GM23338 (cell line): ENCODE data around the gene MMD. TPM values are rescaled to one million over a fixed set of nuclear protein-coding genes. Genes with fewer than 3 reads are reported as not detected.

Experiments used
- ATAC-seq: fragments of 200-7000 bp; cut with Tn5 transposase; 3 replicates; pipeline ENCODE4 v1.9.1; 2020
- DNase-seq: peaks from one replicate; pipeline ENCODE4 v3.0.0-alpha.2; 2015; ENCODE audit warnings: low spot score
- H2AFZ ChIP-seq: fragments of 200-600 bp; sonication (generic); 2 replicates; pipeline ENCODE4 v1.8.0; 2016; ENCODE audit warnings: antibody characterized with exemption, mild to moderate bottlenecking, moderate library complexity
- H3F3A ChIP-seq: fragments of 200-600 bp; sonication (generic); replicated peaks from 2 replicates; pipeline ENCODE4 v1.8.0; 2017; ENCODE audit warnings: antibody characterized with exemption, mixed run types, low read depth
- H3K27ac ChIP-seq: fragments of 200-600 bp; sonication (generic); 2 replicates; pipeline ENCODE4 v1.6.1; 2016; ENCODE audit warnings: low read depth
- H3K27me3 ChIP-seq: fragments of 200-600 bp; sonication (generic); 2 replicates; pipeline ENCODE4 v1.8.0; 2016; ENCODE audit warnings: mild to moderate bottlenecking, mixed run types, moderate library complexity; ENCODE audit not compliant: insufficient read depth
- H3K36me3 ChIP-seq: fragments of 200-600 bp; sonication (generic); 2 replicates; pipeline ENCODE4 v1.8.0; 2016; ENCODE audit warnings: mild to moderate bottlenecking; ENCODE audit not compliant: insufficient read depth
- H3K4me1 ChIP-seq: fragments of 200-600 bp; sonication (generic); 2 replicates; pipeline ENCODE4 v1.8.0; 2016; ENCODE audit warnings: mild to moderate bottlenecking, moderate library complexity; ENCODE audit not compliant: insufficient read depth
- H3K4me2 ChIP-seq: fragments of 200-600 bp; sonication (generic); 2 replicates; pipeline ENCODE4 v1.7.1; 2017; ENCODE audit warnings: mixed run types
- H3K4me3 ChIP-seq: fragments of 200-600 bp; sonication (generic); 2 replicates; pipeline ENCODE4 v1.6.1; 2016; ENCODE audit warnings: mixed run types
- H3K79me2 ChIP-seq: fragments of 200-600 bp; sonication (generic); replicated peaks from 2 replicates; pipeline ENCODE4 v1.8.0; 2017; ENCODE audit warnings: mild to moderate bottlenecking; ENCODE audit not compliant: insufficient read depth
- H3K9me2 ChIP-seq: fragments of 200-600 bp; sonication (generic); 2 replicates; pipeline ENCODE4 v1.8.0; 2017; ENCODE audit not compliant: insufficient read depth
- H4K20me1 ChIP-seq: fragments of 200-600 bp; sonication (generic); replicated peaks from 2 replicates; pipeline ENCODE4 v1.8.0; 2017; ENCODE audit warnings: mild to moderate bottlenecking; ENCODE audit not compliant: insufficient read depth
- H3K27ac Mint-ChIP-seq: 2 replicates; pipeline ENCODE4 v1.8.0; 2020; ENCODE audit warnings: inconsistent platforms, mild to moderate bottlenecking, moderate library complexity, mixed read lengths
- H3K27me3 Mint-ChIP-seq: 3 replicates; pipeline ENCODE4 v1.8.0; 2022; ENCODE audit warnings: low read depth, mild to moderate bottlenecking, moderate library complexity, mixed read lengths, inconsistent platforms; ENCODE audit not compliant: insufficient read depth, poor library complexity
- H3K36me3 Mint-ChIP-seq: 3 replicates; pipeline ENCODE4 v1.8.0; 2021; ENCODE audit warnings: low read depth, mild to moderate bottlenecking, inconsistent platforms, moderate library complexity, mixed read lengths
- H3K4me1 Mint-ChIP-seq: 3 replicates; pipeline ENCODE4 v1.8.0; 2020; ENCODE audit warnings: mild to moderate bottlenecking, inconsistent platforms, mixed read lengths
- H3K4me3 Mint-ChIP-seq: 3 replicates; pipeline ENCODE4 v1.8.0; 2021; ENCODE audit warnings: moderate library complexity, mild to moderate bottlenecking, inconsistent platforms, mixed read lengths
- H3K9me3 Mint-ChIP-seq: 3 replicates; pipeline ENCODE4 v1.8.0; 2020; ENCODE audit warnings: moderate library complexity, mild to moderate bottlenecking, inconsistent platforms, mixed read lengths
- CREB1 ChIP-seq: fragments of 250-450 bp; sonication (Bioruptor Pico); IDR thresholded peaks from 2 replicates; pipeline ENCODE4 v1.5.0; 2020; ENCODE audit warnings: low read depth, mild to moderate bottlenecking, moderate library complexity
- CTCF ChIP-seq, 2 experiments: fragments of 200-600 bp in 1 of 2; sonication (generic) in 1 of 2; conservative IDR thresholded peaks; 2 replicates each; pipeline versions ENCODE4 v1.5.1 to v1.6.1; 2016 to 2017; ENCODE audit warnings: antibody characterized with exemption in 2 of 2, low read depth in 2 of 2, mild to moderate bottlenecking in 2 of 2, moderate library complexity in 1 of 2
- ETS1 ChIP-seq: IDR thresholded peaks from 2 replicates; pipeline ENCODE4 v1.6.1; 2016; ENCODE audit warnings: antibody characterized with exemption
- EZH2 ChIP-seq: fragments of 200-600 bp; sonication (generic); IDR thresholded peaks from one replicate; pipeline ENCODE4 v1.8.0; 2017; ENCODE audit warnings: antibody characterized with exemption, mild to moderate bottlenecking, low read depth; ENCODE audit not compliant: unreplicated experiment
- EZH2phosphoT487 ChIP-seq: fragments of 200-600 bp; sonication (generic); IDR thresholded peaks from one replicate; pipeline ENCODE4 v1.8.1; 2018; ENCODE audit warnings: antibody characterized with exemption; ENCODE audit not compliant: unreplicated experiment
- JUNB ChIP-seq: IDR thresholded peaks from one replicate; pipeline ENCODE4 v1.6.1; 2016; ENCODE audit warnings: antibody characterized with exemption; ENCODE audit not compliant: unreplicated experiment
- NANOG ChIP-seq: IDR thresholded peaks from 2 replicates; pipeline ENCODE4 v1.6.1; 2016; ENCODE audit warnings: antibody characterized with exemption, borderline replicate concordance
- POLR2AphosphoS5 ChIP-seq: IDR thresholded peaks from 2 replicates; pipeline ENCODE4 v1.6.1; 2016; ENCODE audit warnings: antibody characterized with exemption, low read depth
- STAT1 ChIP-seq: IDR thresholded peaks from one replicate; pipeline ENCODE4 v1.6.1; 2016; ENCODE audit warnings: antibody characterized with exemption; ENCODE audit not compliant: unreplicated experiment
- ZNF331 ChIP-seq: fragments of 250-450 bp; sonication (Bioruptor Pico); IDR thresholded peaks from 2 replicates; pipeline ENCODE4 v1.5.0; 2020; ENCODE audit warnings: low read depth, mild to moderate bottlenecking, moderate library complexity
- ZNF462 ChIP-seq: fragments of 250-450 bp; sonication (Bioruptor Pico); IDR thresholded peaks from 2 replicates; pipeline ENCODE4 v1.5.0; 2020; ENCODE audit warnings: mild to moderate bottlenecking, moderate library complexity
- polyA plus RNA-seq: library from polyadenylated mRNA; unstranded; fragments of >200 nt; fragmentation: Nextera tagmentation; extraction: Ambion mirVana; gene quantifications from 2 replicates; pipeline ENCODE4 v1.2.1, GENCODE V29; 2016
- total RNA-seq: library from RNA; depleted of rRNA; stranded (reverse); fragments of >200 nt; shearing (Covaris generic); gene quantifications from 2 replicates; pipeline ENCODE4 v1.2.3, GENCODE V29; 2014
- TF ChIP-seq, protein P1 (sequence below): IDR thresholded peaks from one replicate; pipeline ENCODE4 v1.6.1; 2018; ENCODE audit warnings: antibody characterized with exemption; ENCODE audit not compliant: unreplicated experiment

The MMD gene
- total and polyA plus RNA-seq, 2 experiments from 2014 or later: 46.4 to 47.0 TPM

DNA sequence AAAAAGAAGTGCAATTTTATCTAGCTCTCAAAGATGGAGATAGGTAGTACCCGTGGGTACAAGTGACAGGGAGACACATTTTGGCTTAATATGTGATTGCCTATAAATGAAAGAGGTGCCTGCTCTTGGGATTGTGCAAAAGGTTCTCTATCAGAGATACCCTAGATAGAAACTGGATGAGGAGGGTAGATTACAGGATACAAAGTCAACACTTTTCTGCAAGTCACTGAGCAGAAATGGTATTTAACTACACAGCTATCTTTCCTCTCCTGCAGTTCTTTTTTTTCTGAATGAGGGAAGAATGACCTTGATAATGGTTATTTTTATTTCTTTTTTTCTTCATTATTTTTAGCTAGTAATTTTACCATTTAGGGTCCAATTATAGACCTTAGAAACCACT lies 67.6 kb downstream of the MMD start (continued):
- TF ChIP-seq ETS1 (no peak), STAT1 (no peak)

DNA sequence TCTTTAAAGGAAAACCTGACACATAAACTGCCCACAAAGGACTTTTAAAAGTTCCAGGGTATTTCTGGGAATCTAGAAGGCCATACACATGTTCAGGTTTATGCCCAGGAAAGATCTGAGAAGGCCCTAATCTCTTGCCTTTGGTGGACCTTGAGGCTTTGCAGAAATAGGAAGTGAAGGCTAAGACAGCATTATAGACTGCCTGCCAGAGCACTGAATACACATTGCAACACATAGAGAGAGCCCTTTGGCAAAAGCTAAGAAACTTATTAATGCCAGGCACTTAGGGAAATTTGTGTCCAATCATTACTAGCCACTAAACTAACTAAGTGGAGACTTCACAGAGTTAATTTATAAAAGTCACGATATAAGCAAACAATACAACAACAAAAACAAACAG lies 70.4 kb downstream of the MMD start:
- H3K4me3 Mint-ChIP-seq: no peak overlapping the region
- Histone ChIP-seq H4K20me1 (no peaks in the 10 kb centered on the region), H3K9me2 (peaks cover 4% of the 10 kb centered on the region; the same call in 1 of the 2 replicates), H3K4me3 (no peak overlapping the region), H3F3A (no peaks in the 10 kb centered on the region), H3K27ac (peak overlapping the region; percentile 72), H3K36me3 (no peaks in the 10 kb centered on the region), H3K4me1 (peaks cover 14% of the 10 kb centered on the region), H3K79me2 (no peaks in the 10 kb centered on the region), H3K4me2 (peak overlapping the region; percentile 34), H3K27me3 (no peaks in the 10 kb centered on the region), H2AFZ (peak overlapping the region; percentile 2; the same call in 1 of the 2 replicates)
- no peaks in the 10 kb centered on the region for H3K36me3 Mint-ChIP-seq
- DNase-seq (no peak), ATAC-seq (peak; percentile 29; the same call in 2 of the 3 replicates)
- peak overlapping the region; percentile 83 for H3K27ac Mint-ChIP-seq
- H3K4me1 Mint-ChIP-seq: peaks cover 27% of the 10 kb centered on the region
- H3K27me3 Mint-ChIP-seq: peaks cover 4% of the 10 kb centered on the region
- peaks cover 5% of the 10 kb centered on the region; the same call in 1 of the 3 replicates for H3K9me3 Mint-ChIP-seq
- no peak for TF ChIP-seq ZNF331
- TF ChIP-seq POLR2AphosphoS5: no peak
- TF ChIP-seq ETS1: no peak
- no peak for TF ChIP-seq CREB1 (CRISPR knock-in tag)
- TF ChIP-seq ZNF462 (CRISPR knock-in tag): no peak
- TF ChIP-seq, protein P1, sequence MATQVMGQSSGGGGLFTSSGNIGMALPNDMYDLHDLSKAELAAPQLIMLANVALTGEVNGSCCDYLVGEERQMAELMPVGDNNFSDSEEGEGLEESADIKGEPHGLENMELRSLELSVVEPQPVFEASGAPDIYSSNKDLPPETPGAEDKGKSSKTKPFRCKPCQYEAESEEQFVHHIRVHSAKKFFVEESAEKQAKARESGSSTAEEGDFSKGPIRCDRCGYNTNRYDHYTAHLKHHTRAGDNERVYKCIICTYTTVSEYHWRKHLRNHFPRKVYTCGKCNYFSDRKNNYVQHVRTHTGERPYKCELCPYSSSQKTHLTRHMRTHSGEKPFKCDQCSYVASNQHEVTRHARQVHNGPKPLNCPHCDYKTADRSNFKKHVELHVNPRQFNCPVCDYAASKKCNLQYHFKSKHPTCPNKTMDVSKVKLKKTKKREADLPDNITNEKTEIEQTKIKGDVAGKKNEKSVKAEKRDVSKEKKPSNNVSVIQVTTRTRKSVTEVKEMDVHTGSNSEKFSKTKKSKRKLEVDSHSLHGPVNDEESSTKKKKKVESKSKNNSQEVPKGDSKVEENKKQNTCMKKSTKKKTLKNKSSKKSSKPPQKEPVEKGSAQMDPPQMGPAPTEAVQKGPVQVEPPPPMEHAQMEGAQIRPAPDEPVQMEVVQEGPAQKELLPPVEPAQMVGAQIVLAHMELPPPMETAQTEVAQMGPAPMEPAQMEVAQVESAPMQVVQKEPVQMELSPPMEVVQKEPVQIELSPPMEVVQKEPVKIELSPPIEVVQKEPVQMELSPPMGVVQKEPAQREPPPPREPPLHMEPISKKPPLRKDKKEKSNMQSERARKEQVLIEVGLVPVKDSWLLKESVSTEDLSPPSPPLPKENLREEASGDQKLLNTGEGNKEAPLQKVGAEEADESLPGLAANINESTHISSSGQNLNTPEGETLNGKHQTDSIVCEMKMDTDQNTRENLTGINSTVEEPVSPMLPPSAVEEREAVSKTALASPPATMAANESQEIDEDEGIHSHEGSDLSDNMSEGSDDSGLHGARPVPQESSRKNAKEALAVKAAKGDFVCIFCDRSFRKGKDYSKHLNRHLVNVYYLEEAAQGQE: no peak
- TF ChIP-seq NANOG: no peak
- TF ChIP-seq CTCF (conservative IDR thresholded peaks at IDR 0.05; ENCODE audit: low read depth in 2 of 2): no peak
- TF ChIP-seq EZH2: no peak
- TF ChIP-seq JUNB: no peak
- no peak for TF ChIP-seq EZH2phosphoT487
